ENCODE results near the gene PGAM4.
"Not testable (repeated sequence)": the region's sequence is repeated elsewhere in the genome, so short reads cannot be mapped to it uniquely, and the experiment has no call there.

GRCh38 chrX:77919370-77919769 lies 50.1 kb downstream of the PGAM4 start:
- not testable (repeated sequence) for TF ChIP-seq CBX2 (IDR thresholded peaks at IDR 0.05; ENCODE audit: low read depth, low read length); CBX2 (CRISPR knock-in tag; IDR thresholded peaks at IDR 0.05; ENCODE audit: low read depth); REPIN1 (CRISPR knock-in tag; IDR thresholded peaks at IDR 0.05; ENCODE audit: borderline replicate concordance, low read depth); ZNF501 (CRISPR knock-in tag; IDR thresholded peaks at IDR 0.05); USF2 (IDR thresholded peaks at IDR 0.05; ENCODE audit: low read depth, low read length); USF2 (CRISPR knock-in tag; IDR thresholded peaks at IDR 0.05; ENCODE audit: borderline replicate concordance); ZNF24 (IDR thresholded peaks at IDR 0.05); MYC (CRISPR knock-in tag; IDR thresholded peaks at IDR 0.05; ENCODE audit: borderline replicate concordance); ZSCAN29 (CRISPR knock-in tag; conservative IDR thresholded peaks at IDR 0.05); POLR2A (IDR thresholded peaks at IDR 0.05; ENCODE audit: insufficient read depth in 1 of 2, low read depth in 2 of 2, low read length in 2 of 2); PBX3 (CRISPR knock-in tag; IDR thresholded peaks at IDR 0.05; ENCODE audit: borderline replicate concordance); CREB3 (CRISPR knock-in tag; IDR thresholded peaks at IDR 0.05); HNRNPK (IDR thresholded peaks at IDR 0.05; ENCODE audit: low read depth, low read length, poor library complexity, severe bottlenecking); ZNF263 (CRISPR knock-in tag; IDR thresholded peaks at IDR 0.05); REST (IDR thresholded peaks at IDR 0.05; ENCODE audit: borderline replicate concordance in 1 of 2, low read depth in 1 of 2, low read length in 2 of 2)
